ENCODE measurements around the gene CLTRN.

DNA sequence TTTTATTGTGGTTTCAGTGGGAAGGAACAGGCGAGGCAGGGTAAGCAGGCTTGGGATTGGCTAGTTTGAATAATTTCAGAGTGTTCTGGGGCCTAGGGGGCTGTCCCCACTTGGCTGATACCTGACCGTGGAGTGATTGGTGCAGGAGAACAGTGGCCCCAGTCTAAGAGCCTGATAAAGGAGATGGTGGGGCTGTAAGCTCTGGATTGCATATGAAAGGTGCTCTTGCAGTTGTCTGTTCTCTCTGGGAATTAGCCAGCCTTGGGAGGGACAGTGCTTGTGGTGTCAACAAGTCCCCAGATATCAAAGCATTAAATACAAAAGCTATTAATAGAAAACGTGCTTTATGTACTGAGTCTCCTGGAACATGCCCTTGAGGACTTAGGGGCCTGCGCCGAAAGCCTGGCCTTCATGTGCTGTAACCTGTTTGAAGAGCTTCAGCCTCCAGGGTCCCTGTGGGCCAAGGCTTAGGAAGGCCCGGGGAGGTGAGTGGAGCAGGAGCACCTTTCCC lies 30.4 kb upstream of the CLTRN start:
- TF ChIP-seq, protein P1, sequence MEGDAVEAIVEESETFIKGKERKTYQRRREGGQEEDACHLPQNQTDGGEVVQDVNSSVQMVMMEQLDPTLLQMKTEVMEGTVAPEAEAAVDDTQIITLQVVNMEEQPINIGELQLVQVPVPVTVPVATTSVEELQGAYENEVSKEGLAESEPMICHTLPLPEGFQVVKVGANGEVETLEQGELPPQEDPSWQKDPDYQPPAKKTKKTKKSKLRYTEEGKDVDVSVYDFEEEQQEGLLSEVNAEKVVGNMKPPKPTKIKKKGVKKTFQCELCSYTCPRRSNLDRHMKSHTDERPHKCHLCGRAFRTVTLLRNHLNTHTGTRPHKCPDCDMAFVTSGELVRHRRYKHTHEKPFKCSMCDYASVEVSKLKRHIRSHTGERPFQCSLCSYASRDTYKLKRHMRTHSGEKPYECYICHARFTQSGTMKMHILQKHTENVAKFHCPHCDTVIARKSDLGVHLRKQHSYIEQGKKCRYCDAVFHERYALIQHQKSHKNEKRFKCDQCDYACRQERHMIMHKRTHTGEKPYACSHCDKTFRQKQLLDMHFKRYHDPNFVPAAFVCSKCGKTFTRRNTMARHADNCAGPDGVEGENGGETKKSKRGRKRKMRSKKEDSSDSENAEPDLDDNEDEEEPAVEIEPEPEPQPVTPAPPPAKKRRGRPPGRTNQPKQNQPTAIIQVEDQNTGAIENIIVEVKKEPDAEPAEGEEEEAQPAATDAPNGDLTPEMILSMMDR (IDR thresholded peaks at IDR 0.05) = no peak
- no peak for TF ChIP-seq POLR2A (IDR thresholded peaks at IDR 0.05)
